WTC11 (cell line): ENCODE data around the gene MMP7. TPM values are rescaled to one million over a fixed set of nuclear protein-coding genes. Genes with fewer than 3 reads are reported as not detected.

Experiments used
- ATAC-seq: fragments of 200-7000 bp; cut with Tn5 transposase; 2 replicates; pipeline ENCODE4 v1.10.0; 2021; ENCODE audit warnings: mild to moderate bottlenecking, moderate library complexity
- CTCF ChIA-PET: fragments of 300-600 bp; sonication (Branson Sonifier 250); formaldehyde crosslinking; loops from one replicate; lab custom pipeline; 2021; ENCODE audit warnings: antibody characterized with exemption; lab: Charles Lee
- POLR2A ChIA-PET: fragments of 350-600 bp; sonication (Branson Sonifier 250); formaldehyde crosslinking; loops from one replicate; lab custom pipeline; 2021; ENCODE audit warnings: antibody characterized with exemption; lab: Charles Lee
- DNase-seq: peaks from one replicate; pipeline ENCODE4 v3.0.0; 2021; ENCODE audit warnings: low spot score
- H3K27ac Mint-ChIP-seq: 2 replicates; pipeline ENCODE4 v1.8.0; 2021; ENCODE audit warnings: mixed read lengths
- H3K27me3 Mint-ChIP-seq: 2 replicates; pipeline ENCODE4 v1.8.0; 2021; ENCODE audit warnings: low read depth, mild to moderate bottlenecking, moderate library complexity, mixed read lengths
- H3K36me3 Mint-ChIP-seq: 2 replicates; pipeline ENCODE4 v1.8.0; 2021; ENCODE audit warnings: mixed read lengths
- H3K4me1 Mint-ChIP-seq: 2 replicates; pipeline ENCODE4 v1.8.0; 2022; ENCODE audit warnings: mixed read lengths
- H3K4me3 Mint-ChIP-seq: 2 replicates; pipeline ENCODE4 v1.8.0; 2021; ENCODE audit warnings: mild to moderate bottlenecking, moderate library complexity, mixed read lengths
- H3K9me3 Mint-ChIP-seq: 2 replicates; pipeline ENCODE4 v1.8.0; 2021; ENCODE audit warnings: mixed read lengths
- HMGXB4 ChIP-seq: sonication (generic); formaldehyde crosslinking; IDR thresholded peaks from 2 replicates; pipeline ENCODE4 v1.8.1; 2023; ENCODE audit warnings: mild to moderate bottlenecking, moderate library complexity, missing genetic modification reagents
- IRF2 ChIP-seq: sonication (generic); formaldehyde crosslinking; IDR thresholded peaks from 2 replicates; pipeline ENCODE4 v1.8.0; 2022; ENCODE audit warnings: low read depth, missing genetic modification reagents, borderline replicate concordance
- JAZF1 ChIP-seq: fragments of 250-450 bp; sonication (Bioruptor Pico); IDR thresholded peaks from 2 replicates; pipeline ENCODE4 v1.9.0; 2021; ENCODE audit warnings: moderate library complexity, mild to moderate bottlenecking, inconsistent platforms
- NFE2L1 ChIP-seq: sonication (generic); formaldehyde crosslinking; IDR thresholded peaks from 2 replicates; pipeline ENCODE4 v1.8.1; 2023; ENCODE audit warnings: missing genetic modification reagents
- NR3C1 ChIP-seq: sonication (generic); formaldehyde crosslinking; conservative IDR thresholded peaks from 2 replicates; pipeline ENCODE4 v1.8.1; 2023; ENCODE audit warnings: low read depth, mild to moderate bottlenecking, missing genetic modification reagents
- SP1 ChIP-seq: sonication (generic); formaldehyde crosslinking; conservative IDR thresholded peaks from 2 replicates; pipeline ENCODE4 v1.8.1; 2022; ENCODE audit warnings: missing genetic modification reagents
- USF2 ChIP-seq: sonication (generic); formaldehyde crosslinking; IDR thresholded peaks from 2 replicates; pipeline ENCODE4 v1.8.1; 2023; ENCODE audit warnings: mild to moderate bottlenecking, missing genetic modification reagents, moderate library complexity
- ZBTB43 ChIP-seq: sonication (generic); formaldehyde crosslinking; IDR thresholded peaks from 2 replicates; pipeline ENCODE4 v1.8.1; 2023; ENCODE audit warnings: mild to moderate bottlenecking, missing genetic modification reagents
- ZNF512 ChIP-seq: sonication (generic); formaldehyde crosslinking; IDR thresholded peaks from 2 replicates; pipeline ENCODE4 v1.8.1; 2022; ENCODE audit warnings: missing genetic modification reagents, borderline replicate concordance
- total RNA-seq: library from RNA; stranded (reverse); gene quantifications from 3 replicates; pipeline ENCODE4 v1.2.3, GENCODE V29; 2021
- TF ChIP-seq, protein P1 (sequence below): fragments of 250-450 bp; sonication (Bioruptor Pico); IDR thresholded peaks from 2 replicates; pipeline ENCODE4 v1.8.0; 2021; ENCODE audit warnings: mild to moderate bottlenecking
- TF ChIP-seq, protein P2 (sequence below): sonication (generic); formaldehyde crosslinking; IDR thresholded peaks from 2 replicates; pipeline ENCODE4 v1.8.0; 2022; ENCODE audit warnings: mild to moderate bottlenecking, missing genetic modification reagents
- TF ChIP-seq, protein P3 (sequence below): sonication (generic); formaldehyde crosslinking; IDR thresholded peaks from 2 replicates; pipeline ENCODE4 v1.8.0; 2023; ENCODE audit warnings: missing genetic modification reagents, mild to moderate bottlenecking, borderline replicate concordance
- TF ChIP-seq, protein P4 (sequence below): fragments of 250-450 bp; sonication (Bioruptor Pico); conservative IDR thresholded peaks from 2 replicates; pipeline ENCODE4 v1.9.0; 2021; ENCODE audit warnings: mild to moderate bottlenecking
- TF ChIP-seq, protein P5 (sequence below): fragments of 250-450 bp; sonication (Bioruptor Pico); IDR thresholded peaks from 2 replicates; pipeline ENCODE4 v1.9.0; 2021; ENCODE audit warnings: mild to moderate bottlenecking, borderline replicate concordance

The MMP7 gene
- total RNA-seq, 1 experiment from 2014 or later, result 0.50 TPM

- Mint-ChIP-seq H3K27me3 (peaks cover 11% of the 10 kb centered on the region), H3K27ac (no peak overlapping the region), H3K36me3 (no peaks in the 10 kb centered on the region), H3K9me3 (no peaks in the 10 kb centered on the region), H3K4me3 (no peak overlapping the region), H3K4me1 (peaks cover 23% of the 10 kb centered on the region)
- ATAC-seq (no peak), DNase-seq (no peak)
- TF ChIP-seq IRF2, result no peak
- ChIA-PET CTCF (interaction anchor here (1.6 kb wide), 1 partner anchor 114 kb away, joined by 4 read pairs; no protein-coding TSS in a partner anchor), POLR2A (no interaction called here)
Measured at GRCh38 chr11:102552020-102552419, 21.5 kb upstream of the MMP7 start.

- CTCF ChIA-PET, result interaction anchor here (1.6 kb wide), 1 partner anchor 115 kb away, joined by 4 read pairs; no protein-coding TSS in a partner anchor
- POLR2A ChIA-PET, result no interaction called here
- ATAC-seq (no peak), DNase-seq (no peak)
- Mint-ChIP-seq H3K9me3 (no peaks in the 10 kb centered on the region), H3K4me3 (no peak overlapping the region), H3K27ac (no peak overlapping the region), H3K4me1 (peaks cover 24% of the 10 kb centered on the region), H3K36me3 (no peaks in the 10 kb centered on the region), H3K27me3 (peaks cover 11% of the 10 kb centered on the region)
- TF ChIP-seq, protein P1, sequence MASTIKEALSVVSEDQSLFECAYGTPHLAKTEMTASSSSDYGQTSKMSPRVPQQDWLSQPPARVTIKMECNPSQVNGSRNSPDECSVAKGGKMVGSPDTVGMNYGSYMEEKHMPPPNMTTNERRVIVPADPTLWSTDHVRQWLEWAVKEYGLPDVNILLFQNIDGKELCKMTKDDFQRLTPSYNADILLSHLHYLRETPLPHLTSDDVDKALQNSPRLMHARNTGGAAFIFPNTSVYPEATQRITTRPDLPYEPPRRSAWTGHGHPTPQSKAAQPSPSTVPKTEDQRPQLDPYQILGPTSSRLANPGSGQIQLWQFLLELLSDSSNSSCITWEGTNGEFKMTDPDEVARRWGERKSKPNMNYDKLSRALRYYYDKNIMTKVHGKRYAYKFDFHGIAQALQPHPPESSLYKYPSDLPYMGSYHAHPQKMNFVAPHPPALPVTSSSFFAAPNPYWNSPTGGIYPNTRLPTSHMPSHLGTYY (CRISPR knock-in tag), result no peak
- no peak for TF ChIP-seq ZNF512 (CRISPR knock-in tag)
- TF ChIP-seq, protein P2, sequence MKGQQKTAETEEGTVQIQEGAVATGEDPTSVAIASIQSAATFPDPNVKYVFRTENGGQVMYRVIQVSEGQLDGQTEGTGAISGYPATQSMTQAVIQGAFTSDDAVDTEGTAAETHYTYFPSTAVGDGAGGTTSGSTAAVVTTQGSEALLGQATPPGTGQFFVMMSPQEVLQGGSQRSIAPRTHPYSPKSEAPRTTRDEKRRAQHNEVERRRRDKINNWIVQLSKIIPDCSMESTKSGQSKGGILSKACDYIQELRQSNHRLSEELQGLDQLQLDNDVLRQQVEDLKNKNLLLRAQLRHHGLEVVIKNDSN, result no peak
- TF ChIP-seq, protein P3, sequence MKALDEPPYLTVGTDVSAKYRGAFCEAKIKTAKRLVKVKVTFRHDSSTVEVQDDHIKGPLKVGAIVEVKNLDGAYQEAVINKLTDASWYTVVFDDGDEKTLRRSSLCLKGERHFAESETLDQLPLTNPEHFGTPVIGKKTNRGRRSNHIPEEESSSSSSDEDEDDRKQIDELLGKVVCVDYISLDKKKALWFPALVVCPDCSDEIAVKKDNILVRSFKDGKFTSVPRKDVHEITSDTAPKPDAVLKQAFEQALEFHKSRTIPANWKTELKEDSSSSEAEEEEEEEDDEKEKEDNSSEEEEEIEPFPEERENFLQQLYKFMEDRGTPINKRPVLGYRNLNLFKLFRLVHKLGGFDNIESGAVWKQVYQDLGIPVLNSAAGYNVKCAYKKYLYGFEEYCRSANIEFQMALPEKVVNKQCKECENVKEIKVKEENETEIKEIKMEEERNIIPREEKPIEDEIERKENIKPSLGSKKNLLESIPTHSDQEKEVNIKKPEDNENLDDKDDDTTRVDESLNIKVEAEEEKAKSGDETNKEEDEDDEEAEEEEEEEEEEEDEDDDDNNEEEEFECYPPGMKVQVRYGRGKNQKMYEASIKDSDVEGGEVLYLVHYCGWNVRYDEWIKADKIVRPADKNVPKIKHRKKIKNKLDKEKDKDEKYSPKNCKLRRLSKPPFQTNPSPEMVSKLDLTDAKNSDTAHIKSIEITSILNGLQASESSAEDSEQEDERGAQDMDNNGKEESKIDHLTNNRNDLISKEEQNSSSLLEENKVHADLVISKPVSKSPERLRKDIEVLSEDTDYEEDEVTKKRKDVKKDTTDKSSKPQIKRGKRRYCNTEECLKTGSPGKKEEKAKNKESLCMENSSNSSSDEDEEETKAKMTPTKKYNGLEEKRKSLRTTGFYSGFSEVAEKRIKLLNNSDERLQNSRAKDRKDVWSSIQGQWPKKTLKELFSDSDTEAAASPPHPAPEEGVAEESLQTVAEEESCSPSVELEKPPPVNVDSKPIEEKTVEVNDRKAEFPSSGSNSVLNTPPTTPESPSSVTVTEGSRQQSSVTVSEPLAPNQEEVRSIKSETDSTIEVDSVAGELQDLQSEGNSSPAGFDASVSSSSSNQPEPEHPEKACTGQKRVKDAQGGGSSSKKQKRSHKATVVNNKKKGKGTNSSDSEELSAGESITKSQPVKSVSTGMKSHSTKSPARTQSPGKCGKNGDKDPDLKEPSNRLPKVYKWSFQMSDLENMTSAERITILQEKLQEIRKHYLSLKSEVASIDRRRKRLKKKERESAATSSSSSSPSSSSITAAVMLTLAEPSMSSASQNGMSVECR (CRISPR knock-in tag), result no peak
- no peak for TF ChIP-seq NFE2L1 (CRISPR knock-in tag)
- TF ChIP-seq JAZF1 (CRISPR knock-in tag), result no peak
- TF ChIP-seq, protein P4, sequence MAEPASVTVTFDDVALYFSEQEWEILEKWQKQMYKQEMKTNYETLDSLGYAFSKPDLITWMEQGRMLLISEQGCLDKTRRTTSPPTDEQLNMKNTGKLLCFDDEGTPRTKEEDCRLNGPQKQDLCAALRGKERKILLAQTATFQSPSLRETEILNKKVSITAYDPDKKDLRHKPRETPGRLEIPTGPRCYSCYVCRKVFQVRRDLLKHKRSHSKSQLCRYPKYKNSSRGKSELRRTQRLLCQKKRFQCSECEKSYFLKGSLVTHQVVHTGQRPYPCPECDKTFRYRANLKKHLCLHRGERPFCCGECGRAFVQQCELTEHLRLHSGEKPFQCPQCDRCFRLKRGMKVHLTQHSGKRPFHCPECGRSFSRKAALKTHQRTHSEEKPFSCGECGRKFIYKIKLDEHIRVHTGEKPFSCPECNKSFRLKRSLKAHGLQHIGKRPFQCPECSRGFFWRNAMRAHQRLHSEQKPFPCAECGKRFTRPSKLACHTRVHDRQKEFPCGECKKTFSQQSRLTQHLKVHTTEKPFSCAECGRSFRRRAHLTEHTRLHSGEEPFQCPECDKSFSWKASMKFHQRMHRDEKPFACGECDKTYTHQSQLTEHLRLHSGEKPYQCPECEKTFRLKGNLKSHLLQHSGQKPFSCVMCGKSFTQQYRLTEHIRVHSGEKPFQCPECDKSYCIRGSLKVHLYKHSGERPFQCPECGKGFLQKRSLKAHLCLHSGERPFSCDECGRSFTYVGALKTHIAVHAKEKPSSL (CRISPR knock-in tag), result no peak
- TF ChIP-seq HMGXB4 (CRISPR knock-in tag), result no peak
- TF ChIP-seq USF2, result no peak
- TF ChIP-seq NR3C1 (CRISPR knock-in tag), result no peak
- TF ChIP-seq, protein P5, sequence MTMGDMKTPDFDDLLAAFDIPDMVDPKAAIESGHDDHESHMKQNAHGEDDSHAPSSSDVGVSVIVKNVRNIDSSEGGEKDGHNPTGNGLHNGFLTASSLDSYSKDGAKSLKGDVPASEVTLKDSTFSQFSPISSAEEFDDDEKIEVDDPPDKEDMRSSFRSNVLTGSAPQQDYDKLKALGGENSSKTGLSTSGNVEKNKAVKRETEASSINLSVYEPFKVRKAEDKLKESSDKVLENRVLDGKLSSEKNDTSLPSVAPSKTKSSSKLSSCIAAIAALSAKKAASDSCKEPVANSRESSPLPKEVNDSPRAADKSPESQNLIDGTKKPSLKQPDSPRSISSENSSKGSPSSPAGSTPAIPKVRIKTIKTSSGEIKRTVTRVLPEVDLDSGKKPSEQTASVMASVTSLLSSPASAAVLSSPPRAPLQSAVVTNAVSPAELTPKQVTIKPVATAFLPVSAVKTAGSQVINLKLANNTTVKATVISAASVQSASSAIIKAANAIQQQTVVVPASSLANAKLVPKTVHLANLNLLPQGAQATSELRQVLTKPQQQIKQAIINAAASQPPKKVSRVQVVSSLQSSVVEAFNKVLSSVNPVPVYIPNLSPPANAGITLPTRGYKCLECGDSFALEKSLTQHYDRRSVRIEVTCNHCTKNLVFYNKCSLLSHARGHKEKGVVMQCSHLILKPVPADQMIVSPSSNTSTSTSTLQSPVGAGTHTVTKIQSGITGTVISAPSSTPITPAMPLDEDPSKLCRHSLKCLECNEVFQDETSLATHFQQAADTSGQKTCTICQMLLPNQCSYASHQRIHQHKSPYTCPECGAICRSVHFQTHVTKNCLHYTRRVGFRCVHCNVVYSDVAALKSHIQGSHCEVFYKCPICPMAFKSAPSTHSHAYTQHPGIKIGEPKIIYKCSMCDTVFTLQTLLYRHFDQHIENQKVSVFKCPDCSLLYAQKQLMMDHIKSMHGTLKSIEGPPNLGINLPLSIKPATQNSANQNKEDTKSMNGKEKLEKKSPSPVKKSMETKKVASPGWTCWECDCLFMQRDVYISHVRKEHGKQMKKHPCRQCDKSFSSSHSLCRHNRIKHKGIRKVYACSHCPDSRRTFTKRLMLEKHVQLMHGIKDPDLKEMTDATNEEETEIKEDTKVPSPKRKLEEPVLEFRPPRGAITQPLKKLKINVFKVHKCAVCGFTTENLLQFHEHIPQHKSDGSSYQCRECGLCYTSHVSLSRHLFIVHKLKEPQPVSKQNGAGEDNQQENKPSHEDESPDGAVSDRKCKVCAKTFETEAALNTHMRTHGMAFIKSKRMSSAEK, result no peak
- TF ChIP-seq ZBTB43 (CRISPR knock-in tag), result no peak
- TF ChIP-seq SP1 (CRISPR knock-in tag), result no peak
Measured at GRCh38 chr11:102551169-102551781, 20.7 kb upstream of the MMP7 start.
